HG02885 (cell line): ENCODE results near the gene STAM2.
"Not testable (repeated sequence)": the region's sequence is repeated elsewhere in the genome, so short reads cannot be mapped to it uniquely, and the experiment has no call there.

Source experiments
- ATAC-seq: cut with Tn5 transposase; IDR thresholded peaks from one replicate; pipeline ENCODE4 v1.9.1; 2021; ENCODE audit warnings: mild to moderate bottlenecking; ENCODE audit not compliant: unreplicated experiment, poor library complexity

STAM2 gene

GRCh38 chr2:152173831-152174230, 1.7 kb downstream of the STAM2 start:
- no peak for ATAC-seq

GRCh38 chr2:152172201-152172785, 3.3 kb downstream of the STAM2 start:
- not testable (repeated sequence) for ATAC-seq

GRCh38 chr2:152171718-152172117, 3.8 kb downstream of the STAM2 start:
- ATAC-seq: no peak

GRCh38 chr2:152169158-152169557, 6.4 kb downstream of the STAM2 start:
- ATAC-seq: not testable (repeated sequence)

GRCh38 chr2:152167470-152167869, 8.1 kb downstream of the STAM2 start:
- ATAC-seq: not testable (repeated sequence)

GRCh38 chr2:152167065-152167464, 8.5 kb downstream of the STAM2 start:
- ATAC-seq: peak; percentile 61

- peak; percentile 84 for ATAC-seq
Measured at GRCh38 chr2:152166633-152167032, 8.9 kb downstream of the STAM2 start.

- ATAC-seq: no peak
Measured at GRCh38 chr2:152165780-152166179, 9.8 kb downstream of the STAM2 start.

- ATAC-seq: no peak
Measured at GRCh38 chr2:152165306-152165705, 10.3 kb downstream of the STAM2 start.

- ATAC-seq: not testable (repeated sequence)
Measured at GRCh38 chr2:152163669-152164068, 11.9 kb downstream of the STAM2 start.

- ATAC-seq: no peak
Measured at GRCh38 chr2:152162141-152162540, 13.4 kb downstream of the STAM2 start.

GRCh38 chr2:152161598-152161997, 14.0 kb downstream of the STAM2 start:
- ATAC-seq: no peak

- ATAC-seq: not testable (repeated sequence)
Measured at GRCh38 chr2:152160378-152160777, 15.2 kb downstream of the STAM2 start.

- ATAC-seq: no peak
Measured at GRCh38 chr2:152157253-152157652, 18.3 kb downstream of the STAM2 start.

GRCh38 chr2:152155209-152155608, 20.4 kb downstream of the STAM2 start:
- ATAC-seq: no peak

GRCh38 chr2:152154462-152154861, 21.1 kb downstream of the STAM2 start:
- no peak for ATAC-seq

GRCh38 chr2:152134488-152135280, 40.9 kb downstream of the STAM2 start:
- ATAC-seq: peak; percentile 81

GRCh38 chr2:152132306-152132705, 43.3 kb downstream of the STAM2 start:
- ATAC-seq: no peak

- ATAC-seq: no peak
Measured at GRCh38 chr2:152127628-152128027, 47.9 kb downstream of the STAM2 start.

GRCh38 chr2:152126664-152127063, 48.9 kb downstream of the STAM2 start:
- ATAC-seq: no peak

GRCh38 chr2:152122161-152122560, 53.4 kb downstream of the STAM2 start:
- ATAC-seq: no peak

- ATAC-seq: no peak
Measured at GRCh38 chr2:152120430-152120829, 55.1 kb downstream of the STAM2 start.
